Bone marrow (tissue), 2 donors: Measurements from ENCODE around the gene DCUN1D1.

Experiments
- DNase-seq, 2 donors: peaks; one replicate each; lab custom pipeline; 2025; lab: John Stamatoyannopoulos, UW

The DCUN1D1 gene

GRCh38 chr3:182936239-182936917 is 44.0 kb downstream of the DCUN1D1 start:
- DNase-seq, result no peak

GRCh38 chr3:182935803-182936202 is 44.5 kb downstream of the DCUN1D1 start:
- no peak for DNase-seq

DNA sequence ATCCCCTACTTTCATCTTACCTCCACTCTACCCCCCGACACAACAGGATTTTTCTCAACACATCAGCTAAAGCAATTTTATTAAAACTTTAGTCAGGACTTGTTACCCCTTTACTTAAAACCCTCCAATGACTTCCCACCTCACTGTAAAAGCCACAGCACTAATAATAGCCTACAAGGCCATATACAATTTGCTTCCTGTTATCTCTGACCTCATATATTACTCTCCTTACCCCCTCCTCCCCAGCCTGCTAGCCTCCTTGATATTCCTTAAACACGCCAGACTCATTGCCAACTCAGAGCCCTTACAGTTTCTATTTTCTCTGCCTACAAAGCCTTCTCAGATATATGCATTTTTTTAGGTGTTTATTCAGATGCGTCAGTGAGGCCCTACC is 54.4 kb downstream of the DCUN1D1 start:
- no peak for DNase-seq

GRCh38 chr3:182925330-182925943 is 54.9 kb downstream of the DCUN1D1 start:
- no peak for DNase-seq

GRCh38 chr3:182921665-182922355 is 58.5 kb downstream of the DCUN1D1 start:
- no peak for DNase-seq

- no peak for DNase-seq
Observed at GRCh38 chr3:182920515-182921084, 59.7 kb downstream of the DCUN1D1 start.

DNA sequence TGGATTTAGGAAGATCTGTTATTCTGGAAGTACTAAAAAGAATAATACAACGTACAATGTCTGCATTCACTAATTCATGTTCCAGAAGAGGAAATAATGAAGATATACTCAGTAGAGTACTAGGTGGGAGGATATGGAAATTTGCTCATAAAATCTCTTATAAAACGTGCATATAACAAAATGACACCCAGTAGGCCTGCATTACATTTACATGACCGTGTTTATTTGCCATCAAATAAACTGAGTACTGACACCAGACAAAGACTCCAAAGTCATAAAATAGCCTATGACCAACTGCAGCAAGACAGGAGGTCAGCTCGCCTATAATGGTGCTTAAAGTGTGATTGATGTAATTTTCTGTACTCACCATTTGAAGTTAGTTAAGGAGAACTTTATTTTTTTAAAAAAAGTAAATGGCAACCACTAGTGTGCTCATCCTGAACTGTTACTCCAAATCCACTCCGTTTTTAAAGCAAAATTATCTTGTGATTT is 60.4 kb downstream of the DCUN1D1 start:
- no peak for DNase-seq

- no peak for DNase-seq
Observed at GRCh38 chr3:182917134-182917533, 63.2 kb downstream of the DCUN1D1 start.

DNA sequence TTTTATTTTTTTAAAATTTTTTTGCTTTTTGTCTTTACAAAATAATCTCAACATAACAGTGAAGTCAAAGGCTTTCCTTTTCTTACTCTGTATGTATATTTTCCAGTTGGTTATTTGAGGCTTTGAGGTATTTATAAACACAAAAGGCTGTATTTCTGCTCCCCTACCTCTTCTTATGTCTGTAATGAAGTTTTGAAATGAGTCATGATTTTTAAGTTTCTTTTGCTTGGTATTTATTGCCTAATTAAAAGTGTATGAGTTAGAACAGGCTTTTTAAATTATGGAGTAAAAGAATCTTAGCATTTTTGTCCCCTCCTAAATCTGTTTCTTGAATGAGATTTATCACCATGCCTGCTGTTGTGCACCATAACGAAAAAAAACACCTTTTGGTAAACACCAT is 66.0 kb downstream of the DCUN1D1 start:
- DNase-seq, result no peak

GRCh38 chr3:182913889-182914288 is 66.4 kb downstream of the DCUN1D1 start:
- DNase-seq, result no peak

DNA sequence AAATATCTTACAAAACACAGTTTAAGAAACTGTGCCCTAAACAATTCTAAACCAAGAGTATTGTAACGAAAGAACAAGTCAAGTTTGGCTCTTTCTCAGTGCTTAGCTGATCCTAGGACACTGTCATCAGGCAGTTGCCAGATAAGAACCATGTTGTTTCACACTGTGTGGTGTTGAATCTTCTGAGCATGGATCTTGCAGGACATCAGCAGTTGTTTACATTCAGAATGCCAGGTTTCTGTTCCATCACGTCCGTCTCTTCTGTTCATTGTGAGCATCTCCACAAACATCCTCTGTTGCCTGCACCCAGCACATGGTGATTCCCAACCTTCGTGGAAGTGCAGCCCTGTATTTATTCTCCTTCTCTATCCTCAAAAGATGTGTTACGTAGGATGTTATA is 67.9 kb downstream of the DCUN1D1 start:
- DNase-seq, result no peak

DNA sequence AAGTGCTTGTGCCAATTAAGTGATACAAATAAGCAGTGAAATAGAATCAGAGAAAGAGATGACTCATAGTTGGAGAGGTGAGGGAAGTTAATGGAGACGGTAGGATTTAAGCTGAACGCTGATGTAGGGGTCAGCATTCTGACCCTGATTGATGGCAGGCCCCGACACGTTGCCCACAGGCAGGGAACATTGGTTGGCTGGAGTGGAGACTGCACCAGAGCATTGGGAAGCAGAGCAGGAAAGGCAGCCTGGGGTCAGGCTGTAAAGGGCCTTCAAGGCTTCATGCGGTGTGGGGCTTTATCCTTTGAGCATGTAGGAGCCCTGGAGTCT is 68.6 kb downstream of the DCUN1D1 start:
- no peak for DNase-seq

DNA sequence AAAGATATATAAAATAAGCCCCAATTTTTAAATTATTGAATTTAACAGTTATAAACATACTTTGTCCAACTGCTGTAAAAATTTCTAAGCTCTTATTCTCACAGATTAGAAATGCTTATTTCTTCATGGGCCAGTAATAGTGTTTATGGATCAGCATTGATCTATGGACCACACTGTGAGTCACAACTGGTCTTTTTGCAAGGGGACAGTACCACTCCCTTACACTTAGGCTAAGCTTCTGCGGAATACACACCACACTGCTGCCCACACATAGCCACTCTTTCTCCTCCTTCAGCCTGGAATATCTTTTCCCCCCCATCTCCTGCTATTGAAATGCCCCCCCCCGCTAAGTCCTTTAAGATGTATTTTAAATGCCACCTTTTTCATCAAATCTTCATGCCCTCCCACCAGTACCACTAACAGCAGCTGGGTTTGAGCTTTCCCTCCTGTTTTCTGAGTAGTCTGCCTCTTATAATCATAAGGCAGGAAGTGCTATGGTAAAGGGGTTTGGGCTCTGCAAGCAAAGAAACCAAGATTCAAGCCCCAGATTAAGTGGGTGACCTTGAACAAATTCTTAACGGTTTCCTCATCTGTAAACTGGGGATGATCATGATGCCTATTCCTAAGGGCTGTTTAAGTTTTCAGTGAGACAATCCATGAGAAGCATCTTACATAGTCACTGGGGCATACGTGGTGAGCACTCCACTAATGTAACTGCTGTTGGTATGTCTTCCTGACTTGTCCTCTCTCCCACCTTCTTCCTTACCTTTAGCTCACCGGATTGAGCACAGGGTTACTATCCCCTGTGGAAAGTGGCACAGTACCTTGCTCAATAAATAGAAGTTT is 69.2 kb downstream of the DCUN1D1 start:
- DNase-seq, result no peak

- DNase-seq, result no peak
Observed at GRCh38 chr3:182909318-182910040, 70.9 kb downstream of the DCUN1D1 start.

DNA sequence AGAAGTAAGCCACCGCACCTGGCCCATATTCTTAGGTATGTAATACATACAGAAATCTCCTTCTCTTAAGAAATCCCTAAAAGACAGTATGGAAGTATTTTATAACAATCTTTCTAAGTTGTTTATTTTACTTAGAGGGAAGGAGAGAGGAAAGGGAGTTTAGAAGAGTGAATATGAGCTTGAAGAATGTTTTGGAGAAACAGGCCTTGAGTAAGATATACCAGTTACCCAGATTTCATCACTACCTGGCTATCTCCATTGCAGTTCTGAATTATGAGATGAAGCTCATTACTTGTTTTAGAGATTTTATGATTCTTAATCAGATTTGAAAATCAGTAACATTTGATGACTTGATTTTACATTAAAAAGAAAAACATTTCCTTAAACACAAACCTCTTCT is 71.9 kb downstream of the DCUN1D1 start:
- no peak for DNase-seq

- no peak for DNase-seq
Observed at GRCh38 chr3:182906036-182906435, 74.3 kb downstream of the DCUN1D1 start.

- no peak for DNase-seq
Observed at GRCh38 chr3:182905623-182906022, 74.7 kb downstream of the DCUN1D1 start.

DNA sequence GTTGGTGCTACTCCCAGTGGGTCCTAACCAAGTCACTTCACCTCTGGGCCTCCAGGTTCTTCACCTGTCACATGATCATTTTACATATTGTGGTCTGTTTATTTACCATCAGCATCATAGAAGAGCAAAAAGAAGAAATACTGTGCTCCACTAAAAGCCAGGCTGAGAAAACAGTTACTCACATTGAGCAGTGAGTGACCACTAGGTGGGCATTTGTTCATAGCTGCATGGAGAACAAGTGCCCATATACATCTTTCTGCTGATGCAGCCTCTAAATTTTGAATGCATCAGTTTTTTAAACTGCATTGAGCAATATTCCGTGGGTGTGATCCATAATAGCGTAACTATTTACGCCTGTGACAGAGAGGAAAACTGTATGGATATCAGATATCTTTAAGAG is 76.2 kb downstream of the DCUN1D1 start:
- DNase-seq, result no peak

GRCh38 chr3:182902236-182902635 is 78.1 kb downstream of the DCUN1D1 start:
- DNase-seq, result no peak

GRCh38 chr3:182896553-182896952 is 83.8 kb downstream of the DCUN1D1 start:
- DNase-seq, result no peak

- no peak for DNase-seq
Observed at GRCh38 chr3:182895513-182896112, 84.7 kb downstream of the DCUN1D1 start.
